ENCODE data around the gene POFUT2.
A peak's percentile ranks its signal among the peaks of the same experiment; 100 is the strongest.

Gene POFUT2

DNA sequence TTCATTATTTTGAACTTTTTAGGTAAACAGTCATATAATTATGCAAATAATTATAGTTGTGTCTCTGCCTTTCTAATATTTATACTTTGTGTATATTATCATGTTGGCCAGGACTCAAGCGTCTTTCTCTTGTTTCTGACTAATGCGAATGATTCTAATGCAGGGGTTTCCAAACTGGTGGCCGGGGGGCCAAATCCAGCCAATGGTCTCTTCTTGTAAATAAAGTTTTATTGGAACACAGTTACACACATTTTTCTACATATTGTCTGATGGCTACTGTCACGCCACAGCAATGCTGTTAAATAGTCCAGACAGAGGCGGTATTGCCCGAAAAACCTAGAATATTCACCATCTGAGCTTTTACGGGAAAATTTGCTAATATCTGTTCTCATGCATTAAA is 8.9 kb upstream of the POFUT2 start:
- no peak overlapping the region for H3K4me3 ChIP-seq (ENCODE audit: low read depth, low read length)
- DNase-seq (ENCODE audit: low read depth), result no peak
- TF ChIP-seq, protein P1, sequence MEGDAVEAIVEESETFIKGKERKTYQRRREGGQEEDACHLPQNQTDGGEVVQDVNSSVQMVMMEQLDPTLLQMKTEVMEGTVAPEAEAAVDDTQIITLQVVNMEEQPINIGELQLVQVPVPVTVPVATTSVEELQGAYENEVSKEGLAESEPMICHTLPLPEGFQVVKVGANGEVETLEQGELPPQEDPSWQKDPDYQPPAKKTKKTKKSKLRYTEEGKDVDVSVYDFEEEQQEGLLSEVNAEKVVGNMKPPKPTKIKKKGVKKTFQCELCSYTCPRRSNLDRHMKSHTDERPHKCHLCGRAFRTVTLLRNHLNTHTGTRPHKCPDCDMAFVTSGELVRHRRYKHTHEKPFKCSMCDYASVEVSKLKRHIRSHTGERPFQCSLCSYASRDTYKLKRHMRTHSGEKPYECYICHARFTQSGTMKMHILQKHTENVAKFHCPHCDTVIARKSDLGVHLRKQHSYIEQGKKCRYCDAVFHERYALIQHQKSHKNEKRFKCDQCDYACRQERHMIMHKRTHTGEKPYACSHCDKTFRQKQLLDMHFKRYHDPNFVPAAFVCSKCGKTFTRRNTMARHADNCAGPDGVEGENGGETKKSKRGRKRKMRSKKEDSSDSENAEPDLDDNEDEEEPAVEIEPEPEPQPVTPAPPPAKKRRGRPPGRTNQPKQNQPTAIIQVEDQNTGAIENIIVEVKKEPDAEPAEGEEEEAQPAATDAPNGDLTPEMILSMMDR (IDR thresholded peaks at IDR 0.05; ENCODE audit: control insufficient read depth, extremely low read depth, insufficient read depth), result no peak

- no peak for DNase-seq (ENCODE audit: low read depth)
- TF ChIP-seq, protein P1 (IDR thresholded peaks at IDR 0.05; ENCODE audit: control insufficient read depth, extremely low read depth, insufficient read depth), result no peak
- no peak overlapping the region for H3K4me3 ChIP-seq (ENCODE audit: low read depth, low read length)
These were observed 8.1 kb upstream of the POFUT2 start for GRCh38 chr21:45295576-45296365.

GRCh38 chr21:45294509-45295291 is 7.0 kb upstream of the POFUT2 start:
- TF ChIP-seq, protein P1 (IDR thresholded peaks at IDR 0.05; ENCODE audit: control insufficient read depth, extremely low read depth, insufficient read depth), result no peak
- no peak for DNase-seq (ENCODE audit: low read depth)
- H3K4me3 ChIP-seq (ENCODE audit: low read depth, low read length), result no peak overlapping the region

DNA sequence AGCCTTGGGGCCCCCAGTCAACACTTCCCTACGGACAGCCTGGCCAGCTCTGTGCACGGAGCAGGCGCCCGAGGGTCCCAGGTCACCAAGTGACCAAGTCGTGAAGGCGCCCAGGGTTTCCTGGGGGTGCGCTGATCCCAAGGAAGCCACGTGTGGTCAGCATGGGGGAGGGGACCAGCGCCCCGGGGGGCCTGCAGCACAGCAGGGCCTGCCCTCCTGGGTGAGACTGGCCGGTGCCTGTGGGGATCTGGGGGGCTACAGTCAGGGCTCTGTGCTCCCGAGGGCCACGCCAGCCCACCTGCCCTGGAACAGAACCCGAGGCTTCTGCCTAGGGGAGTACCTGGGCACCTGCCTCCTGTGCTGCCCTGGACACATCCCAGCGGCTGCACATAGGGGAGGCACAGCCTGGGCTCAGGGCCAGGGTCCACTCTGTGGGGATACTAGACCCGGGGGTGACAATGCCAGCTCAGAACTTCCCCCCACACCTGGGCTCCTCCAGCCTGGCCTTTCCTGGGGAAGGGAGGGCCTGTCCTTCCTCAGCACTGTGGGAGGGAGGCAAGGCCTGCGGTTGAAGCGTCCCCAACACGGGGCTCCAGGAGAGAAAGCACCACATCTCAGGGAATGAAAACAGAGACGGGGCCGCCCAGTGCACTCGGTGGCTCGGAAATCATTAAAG is 6.2 kb upstream of the POFUT2 start:
- TF ChIP-seq, protein P1 (IDR thresholded peaks at IDR 0.05; ENCODE audit: control insufficient read depth, extremely low read depth, insufficient read depth), result no peak
- no peak for DNase-seq (ENCODE audit: low read depth)
- H3K4me3 ChIP-seq (ENCODE audit: low read depth, low read length), result no peak overlapping the region

DNA sequence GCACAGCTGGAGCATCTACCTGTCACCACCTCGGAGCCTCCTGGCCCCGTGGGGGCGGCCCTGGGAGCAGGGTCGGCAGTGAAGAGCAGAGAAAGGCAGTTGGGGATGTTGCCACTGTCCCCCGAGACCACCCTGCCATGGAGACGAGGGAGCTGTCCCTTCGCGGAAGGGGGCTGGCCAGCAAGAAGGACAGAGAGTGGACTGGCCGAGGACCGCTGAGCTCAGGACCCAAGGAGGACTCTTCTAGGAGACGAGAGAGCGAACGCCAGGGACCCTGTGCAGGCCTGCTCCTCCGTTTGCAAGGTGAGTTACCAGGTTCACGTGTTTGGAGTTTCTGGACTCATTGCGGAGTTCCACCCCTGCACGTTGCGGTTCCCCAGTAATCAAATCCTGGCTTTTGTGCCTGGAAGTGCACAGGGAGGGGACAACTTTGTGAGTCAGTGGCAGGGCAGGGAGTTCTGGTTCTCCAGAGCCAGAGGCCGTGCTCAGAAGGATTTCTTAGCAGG is 5.6 kb upstream of the POFUT2 start:
- DNase-seq (ENCODE audit: low read depth), result no peak
- TF ChIP-seq, protein P1 (IDR thresholded peaks at IDR 0.05; ENCODE audit: control insufficient read depth, extremely low read depth, insufficient read depth), result no peak

DNA sequence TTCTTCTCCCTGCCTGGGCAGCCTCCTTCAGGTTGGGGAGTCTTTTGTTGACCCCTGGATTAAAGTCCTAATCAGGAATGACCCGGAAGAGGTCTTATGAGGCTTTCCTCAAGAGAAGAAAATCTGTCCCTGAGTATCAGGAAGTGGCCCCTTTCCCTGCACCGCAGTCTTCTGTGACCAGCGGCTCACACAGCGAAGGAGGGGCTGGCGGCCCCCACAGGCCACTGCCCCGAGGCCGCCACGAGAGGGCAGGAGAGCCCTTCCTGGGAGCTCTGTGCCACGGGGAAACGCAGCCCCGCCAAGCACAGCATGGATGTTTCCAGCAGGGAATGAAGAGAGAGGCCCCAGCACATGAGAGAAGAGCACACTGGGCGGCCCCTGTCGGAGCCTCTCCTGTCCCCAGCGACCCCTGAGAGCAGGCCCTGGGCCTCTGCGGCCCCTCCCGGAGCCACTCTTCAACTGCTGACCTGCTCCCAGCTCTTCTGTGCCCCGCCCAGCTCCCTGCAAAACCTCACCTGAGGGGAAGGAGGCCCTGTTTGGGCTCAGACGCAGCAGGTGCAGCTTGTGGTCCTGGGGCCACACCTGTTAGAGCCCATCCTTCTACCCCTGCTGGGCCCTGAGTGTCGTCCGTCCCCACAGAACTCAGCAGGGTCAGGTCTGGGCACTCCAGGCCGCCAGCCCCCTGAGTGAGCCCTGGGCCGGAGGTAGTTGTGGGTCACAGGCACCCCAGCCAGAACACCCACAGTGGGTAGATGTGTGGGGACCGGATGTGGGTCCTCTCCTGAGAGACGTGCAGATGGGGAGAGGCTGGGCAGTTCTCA is 4.9 kb upstream of the POFUT2 start:
- no peak overlapping the region for H3K4me3 ChIP-seq (ENCODE audit: low read depth, low read length)

More for the DNA sequence above, 5.6 kb upstream of the POFUT2 start:
- no peak overlapping the region for H3K4me3 ChIP-seq (ENCODE audit: low read depth, low read length)

More for the DNA sequence above, 4.9 kb upstream of the POFUT2 start:
- TF ChIP-seq, protein P1 (IDR thresholded peaks at IDR 0.05; ENCODE audit: control insufficient read depth, extremely low read depth, insufficient read depth), result peak; percentile 95
- DNase-seq (ENCODE audit: low read depth), result peak; percentile 23
